Cardiac muscle cell (in vitro differentiated cells and primary cell): ENCODE results near the gene ZXDC. TPM values are rescaled to one million over a fixed set of nuclear protein-coding genes. Genes with fewer than 3 reads are reported as not detected.
A peak's percentile ranks its signal among the peaks of the same experiment; 100 is the strongest.

Source experiments
- DNase-seq, 2 donors: peaks; one replicate each; pipeline versions ENCODE4 v3.0.0 to v3.0.0-alpha.2; 2010 to 2017; ENCODE audit warnings: low read depth in 1 of 2, low spot score in 1 of 2
- H3K27ac ChIP-seq: fragments of 200-600 bp; sonication (generic); 2 replicates; pipeline ENCODE4 v1.5.1; 2016
- H3K27me3 ChIP-seq: fragments of 200-600 bp; sonication (generic); 2 replicates; pipeline ENCODE4 v1.6.0; 2016; ENCODE audit warnings: control low read depth
- H3K36me3 ChIP-seq: fragments of 200-600 bp; sonication (generic); 2 replicates; pipeline ENCODE4 v1.5.1; 2016; ENCODE audit warnings: control low read depth
- H3K4me1 ChIP-seq: fragments of 200-600 bp; sonication (generic); 2 replicates; pipeline ENCODE4 v1.8.1; 2017; ENCODE audit warnings: low read depth, mild to moderate bottlenecking, mixed run types
- H3K4me3 ChIP-seq: fragments of 200-600 bp; sonication (generic); 2 replicates; pipeline ENCODE4 v1.5.1; 2016; ENCODE audit warnings: mild to moderate bottlenecking
- H3K9me3 ChIP-seq: fragments of 200-600 bp; sonication (generic); 2 replicates; pipeline ENCODE4 v1.5.1; 2017; ENCODE audit warnings: low read depth, mild to moderate bottlenecking, control low read depth
- polyA plus RNA-seq: library from polyadenylated mRNA; unstranded; fragments of >200 nt; fragmentation: Nextera tagmentation; extraction: Ambion mirVana; gene quantifications from 2 replicates; pipeline ENCODE4 v1.2.1, GENCODE V29; 2016
- total RNA-seq: library from RNA; depleted of rRNA; stranded (reverse); fragments of >200 nt; gene quantifications from 2 replicates; pipeline ENCODE4 v1.2.3, GENCODE V29; 2016
- TF ChIP-seq, protein P1 (sequence below): IDR thresholded peaks from 2 replicates; pipeline ENCODE4 v1.5.1; 2012; ENCODE audit warnings: low read depth, mild to moderate bottlenecking, low read length

The ZXDC gene
- total and polyA plus RNA-seq, 2 experiments from 2014 or later: 40.4 to 56.3 TPM

GRCh38 chr3:126394977-126395321, 80.7 kb downstream of the ZXDC start:
- Histone ChIP-seq H3K4me1 (peaks cover 4% of the 10 kb centered on the region), H3K27ac (no peak overlapping the region), H3K27me3 (peaks cover 34% of the 10 kb centered on the region), H3K36me3 (no peaks in the 10 kb centered on the region), H3K4me3 (peak overlapping the region; percentile 9), H3K9me3 (no peaks in the 10 kb centered on the region)
- no peak for DNase-seq
- TF ChIP-seq, protein P1, sequence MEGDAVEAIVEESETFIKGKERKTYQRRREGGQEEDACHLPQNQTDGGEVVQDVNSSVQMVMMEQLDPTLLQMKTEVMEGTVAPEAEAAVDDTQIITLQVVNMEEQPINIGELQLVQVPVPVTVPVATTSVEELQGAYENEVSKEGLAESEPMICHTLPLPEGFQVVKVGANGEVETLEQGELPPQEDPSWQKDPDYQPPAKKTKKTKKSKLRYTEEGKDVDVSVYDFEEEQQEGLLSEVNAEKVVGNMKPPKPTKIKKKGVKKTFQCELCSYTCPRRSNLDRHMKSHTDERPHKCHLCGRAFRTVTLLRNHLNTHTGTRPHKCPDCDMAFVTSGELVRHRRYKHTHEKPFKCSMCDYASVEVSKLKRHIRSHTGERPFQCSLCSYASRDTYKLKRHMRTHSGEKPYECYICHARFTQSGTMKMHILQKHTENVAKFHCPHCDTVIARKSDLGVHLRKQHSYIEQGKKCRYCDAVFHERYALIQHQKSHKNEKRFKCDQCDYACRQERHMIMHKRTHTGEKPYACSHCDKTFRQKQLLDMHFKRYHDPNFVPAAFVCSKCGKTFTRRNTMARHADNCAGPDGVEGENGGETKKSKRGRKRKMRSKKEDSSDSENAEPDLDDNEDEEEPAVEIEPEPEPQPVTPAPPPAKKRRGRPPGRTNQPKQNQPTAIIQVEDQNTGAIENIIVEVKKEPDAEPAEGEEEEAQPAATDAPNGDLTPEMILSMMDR: no peak

DNA sequence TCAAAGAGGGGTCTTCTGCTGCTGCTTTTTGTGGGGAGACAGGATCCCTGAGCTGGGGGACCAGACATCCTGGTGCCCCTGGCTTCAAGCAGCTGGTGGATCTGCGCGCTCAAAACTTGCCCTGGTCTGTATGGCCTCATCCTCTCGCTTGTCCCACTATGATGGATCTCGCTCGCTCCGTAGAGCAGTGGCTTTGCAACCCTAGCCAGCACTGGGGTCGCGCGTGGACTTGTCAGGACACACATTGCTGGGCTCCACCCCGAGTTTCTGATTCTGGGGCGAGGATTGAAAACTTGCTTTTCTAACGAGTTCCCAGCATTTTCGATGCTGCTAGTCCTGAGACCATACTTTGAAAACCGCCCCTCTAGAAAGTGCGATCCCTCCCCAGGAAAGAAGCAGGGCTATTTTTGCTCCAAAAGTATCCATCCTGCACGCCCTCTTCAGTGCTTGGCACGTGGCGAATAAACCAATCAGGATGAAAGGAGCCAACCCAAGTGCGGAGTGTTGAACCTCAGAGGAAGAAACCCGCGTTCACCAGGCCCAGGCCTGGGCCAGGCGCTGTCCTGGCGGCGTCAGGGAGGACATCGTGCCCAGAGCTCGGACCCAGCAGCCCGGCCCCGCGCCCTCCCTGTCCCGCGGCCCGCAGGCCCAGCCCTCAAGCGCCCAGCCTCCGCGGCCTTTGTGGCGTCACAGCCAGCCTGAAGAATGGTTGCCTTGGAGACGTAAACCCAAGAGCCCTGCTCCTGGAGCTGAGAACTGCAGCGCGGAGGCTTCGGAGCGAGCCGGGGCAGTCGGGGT, 81.3 kb downstream of the ZXDC start, which contains the start of gene CFAP100:
Gene CFAP100, plus strand, starts transcription at position 731 of the 798 bp plus-strand sequence. CDS start 1,092 bp downstream, outside the sequence.
- Histone ChIP-seq H3K4me3 (peak within 1 kb of the TSS; percentile 9), H3K27me3 (peaks cover 38% of the 10 kb centered on the region), H3K9me3 (no peaks in the 10 kb centered on the region), H3K36me3 (no peaks in the 10 kb centered on the region), H3K4me1 (peaks cover 4% of the 10 kb centered on the region), H3K27ac (no peak within 1 kb of the TSS)
- peak; percentile 67 to 84 for DNase-seq
- TF ChIP-seq, protein P1: no peak

DNA sequence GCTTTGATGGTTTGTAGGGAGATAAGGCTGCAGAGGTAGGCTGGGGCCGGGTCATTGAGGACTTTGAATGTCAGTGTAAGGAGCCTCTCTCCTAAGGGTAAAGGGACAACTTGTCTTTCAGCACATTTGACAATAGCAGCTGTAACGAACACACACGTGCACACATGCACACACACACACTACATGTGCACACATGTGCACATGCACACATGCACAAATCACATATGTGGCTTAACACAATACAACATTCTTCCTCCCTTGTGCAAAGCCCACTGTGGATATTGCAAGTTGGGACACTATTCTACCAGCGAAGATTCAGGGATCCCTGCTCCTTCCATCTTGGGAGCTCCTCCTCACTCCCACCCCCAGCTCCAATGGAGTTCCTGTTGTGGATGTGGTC, 82.1 kb downstream of the ZXDC start:
- H3K27me3 ChIP-seq: peaks cover 39% of the 10 kb centered on the region
- H3K36me3 ChIP-seq: no peaks in the 10 kb centered on the region
- H3K9me3 ChIP-seq: no peaks in the 10 kb centered on the region
- peaks cover 8% of the 10 kb centered on the region for H3K4me1 ChIP-seq
- no peak overlapping the region for H3K4me3 ChIP-seq
- TF ChIP-seq, protein P1: no peak
- no peak for DNase-seq
- H3K27ac ChIP-seq: no peak overlapping the region

- H3K9me3 ChIP-seq: no peaks in the 10 kb centered on the region
- H3K4me3 ChIP-seq: no peak overlapping the region
- no peak for DNase-seq
- no peak overlapping the region for H3K27ac ChIP-seq
- H3K27me3 ChIP-seq: peaks cover 39% of the 10 kb centered on the region
- TF ChIP-seq, protein P1: no peak
- no peaks in the 10 kb centered on the region for H3K36me3 ChIP-seq
- H3K4me1 ChIP-seq: peaks cover 8% of the 10 kb centered on the region
Observed at GRCh38 chr3:126392246-126392645, 83.4 kb downstream of the ZXDC start.

DNA sequence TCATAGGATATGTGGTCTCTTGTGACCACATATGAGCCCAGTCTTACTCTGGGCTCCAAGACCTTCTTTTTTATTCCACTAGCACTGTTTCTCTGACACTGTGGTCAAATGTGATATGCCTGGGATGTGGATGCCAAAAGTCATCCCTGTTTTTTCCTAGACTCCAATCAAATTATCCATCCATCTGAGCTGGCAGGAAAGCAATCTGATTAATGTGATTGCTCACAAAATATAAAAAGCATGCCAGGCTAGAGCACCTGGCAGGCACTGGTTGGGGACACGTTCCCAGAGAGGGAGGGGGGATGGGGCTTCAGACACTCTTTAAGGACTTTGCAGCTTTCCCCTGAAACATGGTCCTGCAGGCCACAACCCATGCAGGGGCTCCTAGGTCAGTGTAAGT, 84.1 kb downstream of the ZXDC start:
- H3K9me3 ChIP-seq: no peaks in the 10 kb centered on the region
- DNase-seq: no peak
- TF ChIP-seq, protein P1: no peak
- no peak overlapping the region for H3K4me3 ChIP-seq
- no peaks in the 10 kb centered on the region for H3K36me3 ChIP-seq
- no peak overlapping the region for H3K27ac ChIP-seq
- peaks cover 39% of the 10 kb centered on the region for H3K27me3 ChIP-seq
- peaks cover 8% of the 10 kb centered on the region for H3K4me1 ChIP-seq
